GM19438 (cell line): ENCODE measurements around the gene CATSPERE.
"Not testable (repeated sequence)": the region's sequence is repeated elsewhere in the genome, so short reads cannot be mapped to it uniquely, and the experiment has no call there.

Source experiments
- ATAC-seq: cut with Tn5 transposase; IDR thresholded peaks from one replicate; pipeline ENCODE4 v1.9.1; 2021; ENCODE audit warnings: low read depth; ENCODE audit not compliant: unreplicated experiment

CATSPERE gene

DNA sequence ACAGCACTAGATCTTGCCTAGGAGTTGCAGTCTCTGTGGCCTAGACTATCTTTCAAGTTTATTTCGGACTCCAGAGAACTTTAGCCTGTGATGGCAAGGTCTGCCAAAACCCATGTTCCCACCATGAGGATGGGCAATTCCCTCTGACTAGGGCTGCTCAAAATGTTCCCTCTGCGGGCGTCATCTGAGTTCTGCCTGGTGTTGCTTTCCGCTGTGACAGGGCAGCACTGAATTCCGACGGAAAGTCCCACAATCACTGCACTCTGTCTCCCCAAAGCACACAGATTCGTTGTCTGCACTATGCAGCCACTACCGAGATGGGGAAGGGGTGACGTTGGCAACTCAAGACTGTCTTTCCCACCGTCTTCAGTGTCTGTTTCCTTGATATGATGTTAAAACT lies 75.2 kb downstream of the CATSPERE start:
- ATAC-seq: no peak

DNA sequence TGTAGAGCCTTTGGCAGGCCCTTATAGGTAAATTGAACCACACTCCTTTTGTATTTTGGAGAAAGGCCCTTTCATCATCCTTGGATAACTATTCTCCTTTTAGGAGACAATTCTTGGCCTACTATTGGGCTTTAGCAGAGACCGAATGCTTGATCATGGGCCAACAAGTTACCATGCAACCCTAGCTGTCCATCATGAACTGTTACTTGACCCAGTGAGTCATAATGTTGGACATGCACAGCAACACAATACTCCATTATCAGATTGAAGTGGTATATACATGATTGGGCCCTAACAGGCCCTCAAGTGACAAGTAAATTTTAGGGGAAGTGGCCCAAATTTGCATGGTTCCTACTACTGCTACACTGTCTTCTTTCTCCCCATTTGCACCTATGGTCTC lies 84.4 kb downstream of the CATSPERE start:
- no peak for ATAC-seq

DNA sequence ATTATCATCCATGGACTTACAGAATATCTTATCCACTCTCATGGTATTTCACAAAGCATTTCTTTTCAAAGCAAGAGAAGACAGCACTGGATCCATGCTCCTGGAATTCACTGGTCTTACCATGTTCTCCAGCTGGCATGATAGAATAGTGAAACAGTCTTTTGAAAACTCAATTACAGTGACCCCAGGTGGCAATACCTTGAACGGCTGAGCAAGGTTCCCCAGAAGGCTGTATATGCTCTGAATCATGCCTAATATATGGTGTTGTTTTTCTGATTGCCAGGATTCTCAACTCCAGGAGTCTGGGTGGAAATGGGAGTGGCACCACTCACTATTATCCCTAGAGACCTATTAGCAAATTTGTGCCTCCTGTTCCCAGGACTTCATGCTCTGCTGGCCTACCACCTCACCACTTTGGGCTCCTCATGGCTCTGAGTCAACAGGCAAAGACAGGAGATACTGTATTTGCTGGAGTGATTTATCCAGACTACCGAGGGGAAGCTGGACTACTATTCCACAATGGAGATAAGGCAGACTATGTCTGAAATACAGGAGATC lies 87.6 kb downstream of the CATSPERE start:
- ATAC-seq: no peak

DNA sequence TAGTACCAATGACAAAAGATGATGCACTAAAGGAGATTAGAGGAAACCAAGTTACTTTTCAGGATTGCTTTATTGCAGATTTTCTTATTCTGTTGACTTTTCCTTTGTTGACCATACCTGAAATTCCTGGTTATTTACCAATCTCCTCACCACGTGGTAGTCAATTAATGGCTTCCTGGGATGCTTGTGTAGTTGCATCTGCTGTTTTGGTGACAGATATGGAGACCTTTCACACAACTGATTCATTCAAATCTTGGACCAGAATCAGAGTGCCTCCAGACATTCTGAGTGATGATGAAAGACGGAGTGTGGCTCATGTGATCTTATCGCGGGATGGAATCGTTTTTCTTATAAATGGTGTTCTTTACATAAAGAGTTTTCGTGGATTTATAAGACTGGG lies 91.3 kb downstream of the CATSPERE start:
- no peak for ATAC-seq

DNA sequence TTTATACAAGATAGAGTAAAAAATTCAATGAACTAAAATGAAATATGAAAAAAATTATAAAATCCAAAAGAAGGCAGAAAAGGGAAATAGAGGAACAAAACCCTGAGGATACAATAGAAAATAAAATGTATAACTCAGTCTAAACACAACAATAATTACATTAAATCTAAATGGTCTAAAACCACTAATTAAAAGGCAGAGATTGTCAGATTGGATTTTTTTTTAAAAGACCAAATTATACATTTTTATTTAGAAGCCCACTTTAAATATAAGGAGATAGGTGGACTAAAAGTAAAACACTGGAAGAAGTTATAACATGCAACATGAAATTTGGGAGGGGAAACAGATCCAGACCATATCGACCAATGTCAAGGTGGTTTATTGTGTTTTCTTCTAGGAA lies 95.2 kb downstream of the CATSPERE start:
- no peak for ATAC-seq

DNA sequence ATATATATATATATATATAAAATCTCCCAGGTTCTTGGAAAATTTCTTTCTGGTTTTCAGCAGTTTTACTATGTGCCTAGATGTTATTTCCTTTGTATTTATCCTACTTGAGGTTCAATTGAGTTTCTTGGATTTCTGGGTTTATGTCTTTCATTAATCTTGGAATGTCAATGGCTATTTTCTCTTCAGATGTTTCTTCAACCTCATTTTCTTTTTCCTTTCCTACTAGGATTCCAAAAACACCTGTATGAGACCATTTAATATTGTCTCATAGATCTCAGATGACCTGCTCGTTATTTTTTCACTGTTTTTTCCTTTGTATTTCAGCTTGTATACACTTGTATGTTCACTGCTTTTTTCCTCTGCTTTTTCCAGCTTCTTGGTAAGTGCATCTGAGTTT lies 96.5 kb downstream of the CATSPERE start:
- no peak for ATAC-seq

DNA sequence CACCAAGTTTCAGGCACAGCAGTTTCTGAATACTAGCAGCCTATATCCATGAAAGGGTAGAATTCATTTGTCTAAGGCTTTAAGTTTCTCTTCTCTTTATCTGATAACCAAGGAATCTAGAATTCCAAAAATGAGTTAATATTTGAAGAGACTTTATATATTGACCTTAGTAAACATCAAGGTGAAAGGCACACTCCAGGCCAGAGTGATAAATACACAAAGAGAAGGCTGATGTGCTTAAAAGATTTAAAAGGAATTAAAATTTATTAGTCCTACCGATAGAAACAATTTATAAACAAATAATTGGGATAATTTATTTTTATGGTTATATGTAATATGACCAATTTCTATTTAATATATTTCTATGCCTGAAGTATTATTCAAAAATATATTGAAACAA lies 98.5 kb downstream of the CATSPERE start:
- ATAC-seq: no peak

DNA sequence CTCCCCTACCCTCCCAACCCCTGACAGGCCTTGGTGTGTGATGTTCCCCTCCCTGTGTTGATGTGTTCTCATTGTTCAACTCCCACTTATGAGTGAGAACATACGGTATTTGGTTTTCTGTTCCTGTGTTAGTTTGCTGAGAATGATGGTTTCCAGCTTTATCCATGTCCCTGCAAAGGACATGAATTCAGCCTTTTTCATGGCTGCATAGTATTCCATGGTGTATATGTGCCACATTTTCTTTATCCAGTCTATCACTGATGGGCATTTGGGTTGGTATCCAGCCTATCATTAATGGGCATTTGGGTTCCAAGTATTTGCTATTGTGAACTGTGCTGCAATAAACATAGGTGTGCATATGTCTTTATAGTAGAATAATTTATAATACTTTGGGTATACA lies 101.8 kb downstream of the CATSPERE start:
- ATAC-seq: not testable (repeated sequence)

DNA sequence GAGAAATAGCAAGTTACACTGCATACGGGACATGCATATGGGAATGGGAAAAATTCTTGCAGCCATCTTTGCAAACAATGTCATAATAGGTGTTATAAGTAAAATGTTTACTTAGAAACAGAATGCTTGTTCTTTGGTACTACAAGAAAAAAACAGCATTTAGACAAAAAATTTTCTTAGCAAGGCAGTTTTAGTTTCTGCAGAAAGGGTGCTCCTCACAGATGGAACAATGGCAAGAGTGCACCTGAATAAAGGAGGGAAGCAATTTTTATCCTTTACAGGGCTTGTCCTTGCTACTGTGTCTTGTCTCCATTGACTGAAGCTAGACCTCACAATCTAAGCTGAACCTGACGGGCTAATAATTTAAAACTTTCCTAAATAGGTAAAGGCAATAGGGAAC lies 112.7 kb downstream of the CATSPERE start:
- ATAC-seq: no peak

DNA sequence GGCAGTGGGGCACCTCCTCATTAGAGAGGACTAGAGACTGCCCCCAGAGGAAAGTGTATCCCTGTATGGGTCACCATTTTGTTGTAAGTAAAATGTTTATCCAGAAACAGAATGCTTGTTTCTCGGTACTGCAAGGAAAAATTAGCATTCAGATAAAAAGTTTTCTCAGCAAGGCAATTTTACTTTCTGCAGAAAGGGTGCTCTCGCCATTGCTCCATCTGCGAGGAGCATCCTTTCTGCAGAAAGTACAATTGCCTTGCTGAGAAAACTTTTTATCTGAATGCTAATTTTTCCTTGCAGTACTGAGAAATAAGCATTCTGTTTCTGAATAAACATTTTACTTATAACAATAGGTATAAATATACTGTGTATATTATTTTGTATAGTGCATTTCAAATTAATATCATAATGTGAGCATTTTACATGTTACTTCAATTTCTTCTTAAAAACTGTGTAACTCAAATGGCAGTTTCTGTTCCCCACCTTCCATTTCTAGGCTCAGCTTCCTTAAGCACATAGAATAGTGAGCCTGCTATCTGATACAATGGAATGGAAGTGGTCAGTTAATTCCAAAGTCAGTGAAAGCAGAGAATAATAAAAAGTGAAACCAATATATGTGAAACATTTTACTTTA lies 115.3 kb downstream of the CATSPERE start:
- ATAC-seq: no peak

DNA sequence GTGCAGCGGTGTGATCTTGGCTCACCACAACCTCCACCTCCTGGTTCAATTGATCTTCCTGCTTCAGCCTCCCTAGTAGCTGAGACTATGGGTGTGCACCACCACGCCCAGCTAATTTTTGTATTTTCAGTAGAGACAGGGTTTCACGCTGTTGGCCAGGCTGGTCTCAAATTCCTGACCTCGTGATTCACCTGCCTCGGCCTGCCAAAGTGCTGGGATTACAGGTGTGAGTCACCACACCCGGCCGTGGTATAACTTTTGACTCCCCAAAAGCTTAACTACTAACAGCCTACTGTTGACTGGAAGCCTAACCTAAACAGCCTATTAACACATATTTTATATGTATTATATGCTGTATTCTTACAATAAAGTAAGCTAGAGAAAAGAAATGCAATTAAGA lies 117.1 kb downstream of the CATSPERE start:
- not testable (repeated sequence) for ATAC-seq

DNA sequence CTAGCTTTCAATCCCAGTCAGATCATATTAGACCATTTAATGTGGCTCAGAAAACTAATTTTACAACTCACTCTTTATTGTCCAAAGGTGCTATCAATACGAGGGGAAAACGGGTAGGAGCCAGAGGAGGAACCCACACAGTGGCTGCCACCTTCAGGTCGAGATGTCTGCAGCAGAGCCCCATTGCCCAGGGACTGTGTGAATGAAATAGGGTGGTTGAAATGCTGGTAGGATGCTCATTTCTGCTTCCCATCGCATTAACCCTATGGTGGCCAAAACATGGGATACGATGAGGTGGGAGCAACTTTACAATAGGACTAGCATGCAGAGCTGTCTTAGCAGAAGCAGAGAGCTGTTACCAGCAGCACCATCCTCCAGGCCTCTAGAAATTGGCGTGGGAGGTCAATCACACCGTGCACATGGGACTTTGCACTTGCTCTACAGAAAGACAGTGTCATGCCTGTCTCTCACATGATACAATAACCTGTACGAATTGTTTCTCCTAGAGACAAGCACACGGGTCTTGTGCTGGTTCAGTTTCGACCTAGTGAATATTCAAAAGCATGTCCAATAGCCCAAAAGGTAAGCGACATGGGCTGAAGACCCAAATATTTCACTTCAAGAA lies 122.4 kb downstream of the CATSPERE start:
- no peak for ATAC-seq

DNA sequence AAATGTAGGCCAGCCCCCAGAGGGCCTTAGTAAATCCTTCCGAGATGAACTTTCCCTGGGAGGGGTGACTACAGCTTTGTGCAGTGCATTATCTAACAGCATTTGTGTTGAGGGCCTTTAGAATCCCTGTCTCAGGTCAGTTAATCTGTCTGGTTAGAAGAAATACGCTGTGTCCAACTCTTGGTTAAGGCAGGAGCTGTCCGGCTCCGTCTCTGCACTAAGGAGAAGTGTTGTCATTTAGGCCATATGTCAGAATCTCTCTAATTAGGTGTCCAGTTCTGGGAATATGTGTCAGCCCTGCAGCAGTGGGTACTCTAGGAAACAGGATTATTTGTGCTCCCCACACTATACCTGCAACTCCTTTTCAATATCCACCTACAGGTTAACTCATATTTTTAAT lies 124.8 kb downstream of the CATSPERE start:
- ATAC-seq: no peak

DNA sequence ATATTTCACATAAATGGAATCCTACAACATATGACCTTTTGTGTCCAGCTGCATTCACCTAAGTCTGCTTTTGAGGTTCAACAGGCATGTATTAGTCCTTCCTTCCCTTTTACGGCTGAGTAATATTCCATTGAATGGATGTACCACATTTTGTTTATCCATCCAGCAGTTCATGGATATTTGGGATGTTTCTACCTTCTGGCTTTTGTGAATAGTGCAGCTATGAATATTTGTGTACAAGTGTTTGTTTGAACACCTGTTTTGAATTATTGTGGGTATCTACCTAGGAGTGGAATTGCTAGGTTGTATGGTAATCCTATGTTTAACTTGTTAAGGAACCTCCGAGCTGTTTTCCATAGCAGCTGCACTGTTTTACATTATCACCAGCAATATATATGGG lies 129.6 kb downstream of the CATSPERE start:
- ATAC-seq: no peak

DNA sequence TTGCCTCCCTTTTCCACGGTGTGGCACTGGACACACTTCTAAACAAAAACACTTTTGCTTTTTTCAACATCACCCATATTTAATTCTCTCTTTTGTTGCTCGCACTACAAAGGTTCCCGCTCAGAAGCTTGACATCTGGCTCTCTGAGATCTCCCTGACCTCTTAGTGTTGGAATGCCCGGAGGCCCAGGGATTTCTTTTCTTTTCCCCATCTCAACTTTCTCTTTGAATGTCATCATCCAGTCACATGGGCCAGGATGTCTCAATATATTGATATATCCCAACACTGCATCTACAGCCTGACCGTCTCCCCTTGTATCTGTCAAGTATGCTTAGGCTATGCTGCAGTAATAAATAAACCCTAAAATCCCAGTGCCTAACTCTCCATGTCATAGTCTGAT lies 137.5 kb downstream of the CATSPERE start:
- ATAC-seq: no peak

DNA sequence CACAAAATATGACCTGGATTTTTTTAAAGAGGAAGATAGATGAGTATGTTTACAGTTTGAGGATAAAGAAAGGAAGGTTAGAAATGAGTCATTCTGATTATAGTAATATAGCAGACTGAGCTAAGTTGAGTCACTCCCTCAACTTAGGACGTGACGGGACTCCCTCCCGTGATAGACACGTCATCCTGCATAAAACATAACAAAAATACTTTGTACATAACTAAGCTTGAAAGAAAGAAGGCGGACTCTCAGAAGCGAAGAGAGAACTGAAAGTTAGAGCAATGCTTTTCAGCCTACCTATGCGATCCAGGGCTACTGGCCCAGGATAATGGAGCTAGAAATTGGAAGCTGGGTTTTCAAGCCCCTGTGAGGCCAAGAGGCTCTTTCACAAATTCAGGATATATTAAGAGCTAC lies 138.9 kb downstream of the CATSPERE start:
- peak; percentile 61 for ATAC-seq

DNA sequence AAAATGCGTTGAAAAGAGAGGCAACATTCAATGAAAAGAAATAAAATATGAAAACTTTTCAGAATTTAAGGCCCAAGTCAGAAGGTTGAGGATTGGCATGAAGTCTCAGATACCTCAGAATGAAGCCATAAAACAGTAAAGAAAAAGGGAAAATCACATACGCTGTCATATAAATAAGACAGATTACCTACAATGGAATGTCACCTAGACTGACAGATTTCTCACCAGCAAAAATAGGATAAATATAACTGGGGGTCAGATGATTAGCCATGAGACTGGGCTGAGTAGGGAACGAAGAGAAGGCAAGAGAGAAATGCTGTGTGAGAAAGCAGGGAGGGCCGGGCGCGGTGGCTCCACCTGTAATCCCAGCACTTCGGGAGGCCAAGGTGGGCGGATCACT lies 140.3 kb downstream of the CATSPERE start:
- ATAC-seq: no peak

DNA sequence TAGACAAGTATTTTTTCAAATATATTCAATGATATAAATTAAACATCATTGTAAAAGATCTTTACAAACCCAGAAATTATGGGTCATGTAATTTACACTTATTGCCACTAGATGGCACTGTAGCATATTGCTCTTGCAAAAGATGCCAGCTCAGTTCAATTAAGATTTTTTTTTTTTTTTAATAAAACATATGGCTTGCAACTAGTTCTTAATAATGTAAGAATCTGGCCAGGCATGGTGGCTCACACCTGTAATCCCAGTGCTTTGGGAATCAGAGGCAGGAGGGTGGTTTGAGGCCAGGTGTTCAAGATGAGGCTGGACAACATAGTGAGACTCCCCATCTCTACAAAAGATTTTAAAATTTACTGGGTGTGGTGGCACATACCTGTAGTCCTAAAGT lies 142.4 kb downstream of the CATSPERE start:
- ATAC-seq: no peak

DNA sequence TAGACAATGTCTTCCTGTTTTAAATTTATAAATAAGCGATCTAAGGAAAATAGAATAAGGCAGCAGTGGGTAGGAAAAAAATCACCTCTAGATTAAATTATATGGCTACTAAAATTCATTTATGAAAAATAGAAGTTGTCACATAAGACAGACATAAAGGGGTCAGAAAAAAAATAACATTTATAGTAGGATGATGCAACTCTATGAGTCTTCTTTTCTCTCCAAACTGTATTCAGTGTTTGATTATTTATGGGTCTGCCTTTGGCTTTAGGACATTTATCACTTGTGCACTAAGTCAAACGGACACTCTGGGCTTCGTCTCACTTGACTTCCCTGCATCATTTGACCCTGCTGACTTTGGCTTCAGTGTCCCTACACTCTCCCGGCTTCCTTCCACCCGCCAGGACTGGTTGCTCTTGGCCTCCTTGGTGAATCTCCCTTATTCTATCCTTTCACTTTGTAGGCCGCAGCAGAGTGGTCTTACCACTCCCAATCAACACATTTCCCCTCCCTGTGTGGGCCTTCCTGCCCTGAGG lies 144.8 kb downstream of the CATSPERE start:
- no peak for ATAC-seq

DNA sequence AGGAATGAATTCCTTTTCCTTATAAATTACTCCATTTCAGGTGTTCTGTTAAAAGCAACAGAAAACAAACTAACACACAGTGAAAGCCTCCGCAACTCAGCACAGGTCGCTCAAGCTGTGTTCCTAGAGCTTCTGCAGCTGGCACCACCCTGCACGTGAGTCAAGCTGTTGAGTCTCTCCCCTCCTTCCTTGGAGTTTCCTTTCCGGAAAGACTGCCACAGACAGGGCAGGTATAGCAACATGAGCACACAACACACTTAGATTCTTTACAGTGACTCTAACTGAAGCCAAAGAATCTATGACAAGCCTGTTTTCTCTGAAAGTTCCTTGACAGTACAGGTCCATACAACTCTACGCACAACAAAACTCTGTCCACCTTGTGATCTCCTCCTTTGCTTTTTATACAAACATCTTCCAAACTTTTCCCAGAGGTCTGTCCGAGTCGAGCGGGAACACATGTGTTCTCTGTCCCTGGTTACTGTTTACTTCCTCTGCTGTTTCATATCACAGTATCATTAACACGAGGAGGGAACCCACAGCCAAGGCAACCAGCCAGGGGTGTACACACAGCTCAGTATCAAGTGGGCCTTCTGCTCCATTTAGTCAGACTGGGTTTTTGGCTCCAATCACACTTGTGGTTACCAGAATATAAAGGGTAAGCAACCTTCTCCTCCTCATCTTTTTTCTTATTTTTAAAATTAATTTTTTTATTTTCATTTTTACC lies 153.2 kb downstream of the CATSPERE start:
- ATAC-seq: no peak

DNA sequence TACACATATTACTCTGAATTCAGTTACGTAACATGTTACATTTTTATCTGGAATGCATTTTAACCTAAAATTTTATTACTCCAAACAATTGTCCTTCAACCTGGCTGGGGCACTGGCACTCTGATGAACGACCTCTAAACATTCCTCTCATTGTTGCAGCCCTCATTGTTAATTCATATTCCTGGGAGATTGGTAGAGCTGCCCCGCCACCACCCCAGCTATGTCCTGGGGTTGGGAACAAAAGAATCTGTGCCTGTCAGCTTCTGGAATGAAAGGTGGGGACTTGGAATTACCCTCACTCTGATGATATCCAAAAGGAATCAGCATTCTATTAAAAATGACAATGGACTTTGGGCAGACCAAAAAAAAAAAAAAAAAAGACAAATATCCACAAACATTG lies 153.8 kb downstream of the CATSPERE start:
- ATAC-seq: no peak
